Measurements from ENCODE around the gene QRFP. TPM values are rescaled to one million over a fixed set of nuclear protein-coding genes. Genes with fewer than 3 reads are reported as not detected.

The QRFP gene
- total RNA-seq, 1 donor from 2014 or later, result not detected

- Mint-ChIP-seq H3K27me3 (no peaks in the 10 kb centered on the region), H3K27ac (no peak overlapping the region), H3K9me3 (no peaks in the 10 kb centered on the region), H3K4me1 (peaks cover 11% of the 10 kb centered on the region), H3K4me3 (no peak overlapping the region), H3K36me3 (ENCODE audit: low read depth) (peaks cover 42% of the 10 kb centered on the region)
- intact Hi-C loops (cut with micrococcal nuclease), result loop anchor here (5.0 kb wide), 1 partner anchor 37 kb away; no protein-coding TSS in a partner anchor
- no peak for ATAC-seq (ENCODE audit: low read depth)
- TF ChIP-seq CTCF (IDR thresholded peaks at IDR 0.05), result no peak
- ChIA-PET POLR2A (no interaction called here), CTCF (no interaction called here)
- DNase-seq, result no peak
Observed at GRCh38 chr9:130890124-130890523, 6.5 kb downstream of the QRFP start.

GRCh38 chr9:130888146-130888885, 8.3 kb downstream of the QRFP start:
- H3K9me3 Mint-ChIP-seq, result no peaks in the 10 kb centered on the region
- H3K4me3 Mint-ChIP-seq, result no peak overlapping the region
- TF ChIP-seq CTCF (IDR thresholded peaks at IDR 0.05), result no peak
- no peak overlapping the region for H3K27ac Mint-ChIP-seq
- no peaks in the 10 kb centered on the region for H3K27me3 Mint-ChIP-seq
- intact Hi-C loops (cut with micrococcal nuclease), result no loop called here
- peaks cover 56% of the 10 kb centered on the region for H3K36me3 Mint-ChIP-seq (ENCODE audit: low read depth)
- DNase-seq (no peak), ATAC-seq (ENCODE audit: low read depth) (no peak)
- peaks cover 3% of the 10 kb centered on the region for H3K4me1 Mint-ChIP-seq
- ChIA-PET CTCF (no interaction called here), POLR2A (no interaction called here)

GRCh38 chr9:130887494-130888144, 9.0 kb downstream of the QRFP start:
- Mint-ChIP-seq H3K36me3 (ENCODE audit: low read depth) (peaks cover 55% of the 10 kb centered on the region), H3K4me3 (no peak overlapping the region), H3K27me3 (no peaks in the 10 kb centered on the region), H3K4me1 (no peaks in the 10 kb centered on the region), H3K27ac (no peak overlapping the region), H3K9me3 (no peaks in the 10 kb centered on the region)
- intact Hi-C loops (cut with micrococcal nuclease), result no loop called here
- CTCF ChIA-PET, result no interaction called here
- no peak for ATAC-seq (ENCODE audit: low read depth)
- no peak for TF ChIP-seq CTCF (IDR thresholded peaks at IDR 0.05)
- no peak for DNase-seq
- POLR2A ChIA-PET, result no interaction called here

- H3K27me3 Mint-ChIP-seq, result no peaks in the 10 kb centered on the region
- no peaks in the 10 kb centered on the region for H3K4me1 Mint-ChIP-seq
- H3K9me3 Mint-ChIP-seq, result no peaks in the 10 kb centered on the region
- no peak overlapping the region for H3K27ac Mint-ChIP-seq
- H3K36me3 Mint-ChIP-seq (ENCODE audit: low read depth), result peaks cover 55% of the 10 kb centered on the region
- DNase-seq (no peak), ATAC-seq (ENCODE audit: low read depth) (no peak)
- ChIA-PET CTCF (no interaction called here), POLR2A (no interaction called here)
- intact Hi-C loops (cut with micrococcal nuclease), result no loop called here
- H3K4me3 Mint-ChIP-seq, result no peak overlapping the region
- TF ChIP-seq CTCF (IDR thresholded peaks at IDR 0.05), result no peak
Observed at GRCh38 chr9:130886981-130887380, 9.6 kb downstream of the QRFP start.

GRCh38 chr9:130885484-130886375, 10.9 kb downstream of the QRFP start:
- no peaks in the 10 kb centered on the region for H3K4me1 Mint-ChIP-seq
- CTCF ChIA-PET, result no interaction called here
- POLR2A ChIA-PET, result no interaction called here
- peaks cover 68% of the 10 kb centered on the region for H3K36me3 Mint-ChIP-seq (ENCODE audit: low read depth)
- TF ChIP-seq CTCF (IDR thresholded peaks at IDR 0.05), result no peak
- no peak for DNase-seq
- no peaks in the 10 kb centered on the region for H3K9me3 Mint-ChIP-seq
- H3K27me3 Mint-ChIP-seq, result no peaks in the 10 kb centered on the region
- no peak for ATAC-seq (ENCODE audit: low read depth)
- H3K4me3 Mint-ChIP-seq, result no peak overlapping the region
- intact Hi-C loops (cut with micrococcal nuclease), result no loop called here
- H3K27ac Mint-ChIP-seq, result no peak overlapping the region
